ENCODE results near the gene LTB4R.

- TF ChIP-seq POLR2A (IDR thresholded peaks at IDR 0.05; ENCODE audit: low read length) (no peak), GATA1 (IDR thresholded peaks at IDR 0.05; ENCODE audit: low read depth, low read length) (no peak)
These were observed 19.7 kb upstream of the LTB4R start for GRCh38 chr14:24291446-24292117.
